Panc1 (cell line): Measurements from ENCODE around the gene UPB1.
A peak's percentile ranks its signal among the peaks of the same experiment; 100 is the strongest.

Experiments
- POLR2AphosphoS5 ChIP-seq: IDR thresholded peaks from 2 replicates; pipeline ENCODE4 v1.6.1; 2012; ENCODE audit warnings: mild to moderate bottlenecking, low read depth, low read length, moderate library complexity
- TF ChIP-seq, protein P1 (sequence below): fragments of 450-650 bp; IDR thresholded peaks from 2 replicates; pipeline ENCODE4 v1.5.1; 2017; ENCODE audit warnings: mild to moderate bottlenecking
- TF ChIP-seq, protein P2 (sequence below), 2 experiments: IDR thresholded peaks; 2 replicates each; pipeline ENCODE4 v1.6.1; 2011 to 2012; ENCODE audit warnings: low read depth in 2 of 2, control low read depth in 1 of 2, low read length in 1 of 2, mild to moderate bottlenecking in 1 of 2, moderate library complexity in 1 of 2; ENCODE audit not compliant: insufficient read depth in 1 of 2

DNA sequence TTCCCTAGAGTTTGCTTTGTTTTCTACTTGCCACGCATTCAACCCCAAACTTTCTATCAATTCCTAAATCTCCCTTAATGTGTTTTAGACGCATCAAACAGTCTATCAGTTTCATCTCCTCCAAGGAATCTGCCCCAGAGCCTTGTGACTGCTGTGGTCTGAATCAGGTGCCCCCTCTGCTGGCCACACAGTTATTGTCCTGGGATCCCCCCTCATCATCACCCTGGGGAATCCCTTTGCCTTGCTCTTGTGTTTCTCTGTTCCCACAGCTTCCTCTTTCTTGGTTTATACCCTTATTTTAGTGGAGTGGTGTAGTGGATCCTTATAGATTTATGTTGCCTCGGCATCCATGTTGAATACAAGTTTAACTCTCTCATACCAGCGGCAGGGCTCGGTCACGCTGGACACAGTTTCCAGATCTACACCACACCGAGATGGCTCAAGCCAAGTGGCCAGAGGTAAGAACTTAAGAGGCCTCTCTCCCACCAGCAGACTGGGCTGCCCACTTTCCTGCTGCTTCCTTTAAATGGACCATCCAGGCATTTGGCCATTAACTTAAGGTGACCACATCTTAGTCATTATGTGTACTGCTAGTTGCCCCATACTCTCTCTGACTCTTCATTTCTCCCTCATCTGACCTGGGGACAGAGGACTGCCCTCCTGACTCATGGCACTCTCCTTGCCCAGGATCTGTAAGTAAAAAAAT, 8.2 kb downstream of the UPB1 start:
- TF ChIP-seq, protein P1, sequence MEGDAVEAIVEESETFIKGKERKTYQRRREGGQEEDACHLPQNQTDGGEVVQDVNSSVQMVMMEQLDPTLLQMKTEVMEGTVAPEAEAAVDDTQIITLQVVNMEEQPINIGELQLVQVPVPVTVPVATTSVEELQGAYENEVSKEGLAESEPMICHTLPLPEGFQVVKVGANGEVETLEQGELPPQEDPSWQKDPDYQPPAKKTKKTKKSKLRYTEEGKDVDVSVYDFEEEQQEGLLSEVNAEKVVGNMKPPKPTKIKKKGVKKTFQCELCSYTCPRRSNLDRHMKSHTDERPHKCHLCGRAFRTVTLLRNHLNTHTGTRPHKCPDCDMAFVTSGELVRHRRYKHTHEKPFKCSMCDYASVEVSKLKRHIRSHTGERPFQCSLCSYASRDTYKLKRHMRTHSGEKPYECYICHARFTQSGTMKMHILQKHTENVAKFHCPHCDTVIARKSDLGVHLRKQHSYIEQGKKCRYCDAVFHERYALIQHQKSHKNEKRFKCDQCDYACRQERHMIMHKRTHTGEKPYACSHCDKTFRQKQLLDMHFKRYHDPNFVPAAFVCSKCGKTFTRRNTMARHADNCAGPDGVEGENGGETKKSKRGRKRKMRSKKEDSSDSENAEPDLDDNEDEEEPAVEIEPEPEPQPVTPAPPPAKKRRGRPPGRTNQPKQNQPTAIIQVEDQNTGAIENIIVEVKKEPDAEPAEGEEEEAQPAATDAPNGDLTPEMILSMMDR: peak; percentile 78
- TF ChIP-seq, protein P2, sequence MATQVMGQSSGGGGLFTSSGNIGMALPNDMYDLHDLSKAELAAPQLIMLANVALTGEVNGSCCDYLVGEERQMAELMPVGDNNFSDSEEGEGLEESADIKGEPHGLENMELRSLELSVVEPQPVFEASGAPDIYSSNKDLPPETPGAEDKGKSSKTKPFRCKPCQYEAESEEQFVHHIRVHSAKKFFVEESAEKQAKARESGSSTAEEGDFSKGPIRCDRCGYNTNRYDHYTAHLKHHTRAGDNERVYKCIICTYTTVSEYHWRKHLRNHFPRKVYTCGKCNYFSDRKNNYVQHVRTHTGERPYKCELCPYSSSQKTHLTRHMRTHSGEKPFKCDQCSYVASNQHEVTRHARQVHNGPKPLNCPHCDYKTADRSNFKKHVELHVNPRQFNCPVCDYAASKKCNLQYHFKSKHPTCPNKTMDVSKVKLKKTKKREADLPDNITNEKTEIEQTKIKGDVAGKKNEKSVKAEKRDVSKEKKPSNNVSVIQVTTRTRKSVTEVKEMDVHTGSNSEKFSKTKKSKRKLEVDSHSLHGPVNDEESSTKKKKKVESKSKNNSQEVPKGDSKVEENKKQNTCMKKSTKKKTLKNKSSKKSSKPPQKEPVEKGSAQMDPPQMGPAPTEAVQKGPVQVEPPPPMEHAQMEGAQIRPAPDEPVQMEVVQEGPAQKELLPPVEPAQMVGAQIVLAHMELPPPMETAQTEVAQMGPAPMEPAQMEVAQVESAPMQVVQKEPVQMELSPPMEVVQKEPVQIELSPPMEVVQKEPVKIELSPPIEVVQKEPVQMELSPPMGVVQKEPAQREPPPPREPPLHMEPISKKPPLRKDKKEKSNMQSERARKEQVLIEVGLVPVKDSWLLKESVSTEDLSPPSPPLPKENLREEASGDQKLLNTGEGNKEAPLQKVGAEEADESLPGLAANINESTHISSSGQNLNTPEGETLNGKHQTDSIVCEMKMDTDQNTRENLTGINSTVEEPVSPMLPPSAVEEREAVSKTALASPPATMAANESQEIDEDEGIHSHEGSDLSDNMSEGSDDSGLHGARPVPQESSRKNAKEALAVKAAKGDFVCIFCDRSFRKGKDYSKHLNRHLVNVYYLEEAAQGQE (IDR thresholded peaks at IDR 0.05; ENCODE audit: insufficient read depth in 1 of 2, low read depth in 2 of 2, low read length in 1 of 2): no peak
- TF ChIP-seq POLR2AphosphoS5: no peak
